B cell (primary cell): Measurements from ENCODE around the gene NT5DC3.

Source experiments
- EZH2 ChIP-seq: IDR thresholded peaks from 2 replicates; pipeline ENCODE4 v1.6.1; 2012; ENCODE audit warnings: borderline replicate concordance, low read depth, mild to moderate bottlenecking, moderate library complexity, low read length; ENCODE audit not compliant: insufficient read depth, poor library complexity, severe bottlenecking
- TF ChIP-seq, protein P1 (sequence below): fragments of 200-600 bp; IDR thresholded peaks from one replicate; pipeline ENCODE4 v1.8.0; 2022; ENCODE audit warnings: antibody characterized with exemption, mild to moderate bottlenecking

DNA sequence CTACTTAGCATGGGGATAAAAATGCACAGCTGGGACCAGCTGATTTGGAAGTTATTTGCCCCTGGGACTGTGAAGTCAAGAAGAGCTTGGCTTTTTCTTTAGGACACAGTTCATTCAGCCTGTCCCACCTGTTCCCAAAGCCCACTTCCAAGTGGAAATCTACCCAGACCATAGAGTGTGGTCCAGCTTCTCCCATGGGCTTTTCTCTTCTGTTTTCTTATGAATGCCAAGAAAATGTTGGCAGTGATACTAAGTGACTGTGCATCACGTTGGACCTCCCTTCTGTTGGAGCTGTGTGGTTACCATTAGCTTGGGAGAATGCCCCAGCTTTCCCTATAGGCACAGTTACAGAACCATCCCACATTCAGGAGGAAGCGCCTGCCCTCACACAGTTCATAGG, 89.4 kb downstream of the NT5DC3 start:
- TF ChIP-seq, protein P1, sequence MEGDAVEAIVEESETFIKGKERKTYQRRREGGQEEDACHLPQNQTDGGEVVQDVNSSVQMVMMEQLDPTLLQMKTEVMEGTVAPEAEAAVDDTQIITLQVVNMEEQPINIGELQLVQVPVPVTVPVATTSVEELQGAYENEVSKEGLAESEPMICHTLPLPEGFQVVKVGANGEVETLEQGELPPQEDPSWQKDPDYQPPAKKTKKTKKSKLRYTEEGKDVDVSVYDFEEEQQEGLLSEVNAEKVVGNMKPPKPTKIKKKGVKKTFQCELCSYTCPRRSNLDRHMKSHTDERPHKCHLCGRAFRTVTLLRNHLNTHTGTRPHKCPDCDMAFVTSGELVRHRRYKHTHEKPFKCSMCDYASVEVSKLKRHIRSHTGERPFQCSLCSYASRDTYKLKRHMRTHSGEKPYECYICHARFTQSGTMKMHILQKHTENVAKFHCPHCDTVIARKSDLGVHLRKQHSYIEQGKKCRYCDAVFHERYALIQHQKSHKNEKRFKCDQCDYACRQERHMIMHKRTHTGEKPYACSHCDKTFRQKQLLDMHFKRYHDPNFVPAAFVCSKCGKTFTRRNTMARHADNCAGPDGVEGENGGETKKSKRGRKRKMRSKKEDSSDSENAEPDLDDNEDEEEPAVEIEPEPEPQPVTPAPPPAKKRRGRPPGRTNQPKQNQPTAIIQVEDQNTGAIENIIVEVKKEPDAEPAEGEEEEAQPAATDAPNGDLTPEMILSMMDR = no peak
- TF ChIP-seq EZH2 = no peak
